Astrocyte of the hippocampus (primary cell): ENCODE results near the gene MXD4.

ENCODE experiments used
- DNase-seq: peaks from one replicate; pipeline ENCODE4 v3.0.0; 2011; ENCODE audit warnings: low read depth, low spot score

Gene MXD4, protein sequence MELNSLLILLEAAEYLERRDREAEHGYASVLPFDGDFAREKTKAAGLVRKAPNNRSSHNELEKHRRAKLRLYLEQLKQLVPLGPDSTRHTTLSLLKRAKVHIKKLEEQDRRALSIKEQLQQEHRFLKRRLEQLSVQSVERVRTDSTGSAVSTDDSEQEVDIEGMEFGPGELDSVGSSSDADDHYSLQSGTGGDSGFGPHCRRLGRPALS

DNA sequence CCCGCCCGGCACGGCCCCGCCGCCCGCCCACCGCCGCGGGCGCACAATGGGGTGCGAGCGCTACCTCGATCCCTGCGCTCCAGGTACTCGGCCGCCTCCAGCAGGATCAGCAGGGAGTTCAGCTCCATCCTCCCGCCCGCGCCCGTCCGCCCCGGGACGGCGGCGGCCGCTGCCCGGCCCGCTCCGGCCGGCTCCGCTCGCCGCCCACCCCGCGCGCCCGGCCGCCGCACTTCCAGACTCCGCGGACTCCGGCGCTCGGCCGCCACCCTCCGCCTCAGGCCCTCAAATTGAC is at the start of gene MXD4:
Gene MXD4, minus strand, starts transcription at position 257 of the 292 bp plus-strand sequence. Its CDS starts 129 bp downstream, at position 128.
- DNase-seq, result no peak

DNA sequence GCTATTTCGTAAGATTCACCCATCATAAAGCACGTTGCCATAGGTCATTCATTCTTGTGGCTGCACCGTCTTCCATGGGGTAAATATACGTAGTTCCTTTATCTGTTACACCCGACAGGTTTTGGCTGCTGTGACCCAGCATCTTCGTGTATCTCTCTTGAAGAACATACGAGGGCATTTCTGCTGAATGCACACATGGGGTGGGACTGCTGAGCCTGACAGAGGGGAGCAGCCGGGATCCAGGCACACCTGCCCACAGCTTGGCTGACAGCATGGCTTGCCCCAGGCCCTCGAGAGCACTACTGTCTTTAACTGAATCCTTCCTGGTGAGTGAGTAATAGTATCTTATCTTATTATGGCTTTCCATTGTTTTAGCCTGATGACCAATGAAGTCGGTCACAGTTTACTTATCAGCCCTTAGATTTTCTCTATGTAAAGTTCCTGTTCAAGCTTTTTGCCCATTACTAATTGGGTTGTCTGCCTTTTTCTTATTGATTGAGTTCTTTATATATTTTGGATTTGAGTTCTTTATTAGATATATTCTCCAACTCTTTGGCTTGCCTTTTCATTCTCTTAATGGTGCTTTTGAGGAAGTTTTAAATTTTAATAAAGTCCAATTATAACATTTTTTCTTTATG is 45.0 kb upstream of the MXD4 start:
- DNase-seq, result no peak

DNA sequence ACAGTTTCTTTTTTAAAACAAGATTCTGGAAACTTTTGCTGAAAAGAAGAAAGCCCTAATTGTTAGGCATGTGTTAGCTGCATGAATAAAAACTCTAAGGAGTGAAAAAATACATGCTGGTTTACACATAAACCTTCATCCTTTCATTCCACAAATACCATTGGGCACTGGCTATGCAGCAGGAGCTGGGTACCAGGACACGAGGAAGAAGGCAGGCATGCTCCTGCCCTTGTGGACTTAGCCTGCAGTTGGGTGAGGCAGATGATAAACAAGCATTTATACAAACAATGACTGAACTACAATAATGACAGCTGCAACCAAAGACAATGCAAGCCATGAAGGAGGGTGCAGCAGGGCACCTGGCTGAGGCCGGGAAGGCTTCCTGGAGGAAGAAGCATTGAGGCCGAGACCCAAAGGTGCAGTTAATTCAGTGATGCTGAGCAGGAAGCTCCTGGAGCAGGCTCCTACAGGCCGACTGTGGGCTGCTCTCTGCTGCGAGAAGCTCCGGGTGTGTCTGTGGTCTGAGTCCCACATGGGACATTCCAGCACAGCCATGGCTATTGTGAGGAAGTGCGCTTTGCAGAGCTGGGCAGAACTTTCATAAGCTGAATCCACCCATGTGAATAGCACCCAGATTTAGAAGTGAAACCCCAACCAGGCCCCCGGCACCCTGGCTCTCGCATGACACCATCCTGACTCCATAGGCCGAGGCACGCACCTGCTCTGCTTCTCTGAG is 44.0 kb upstream of the MXD4 start:
- DNase-seq, result peak; percentile 28

DNA sequence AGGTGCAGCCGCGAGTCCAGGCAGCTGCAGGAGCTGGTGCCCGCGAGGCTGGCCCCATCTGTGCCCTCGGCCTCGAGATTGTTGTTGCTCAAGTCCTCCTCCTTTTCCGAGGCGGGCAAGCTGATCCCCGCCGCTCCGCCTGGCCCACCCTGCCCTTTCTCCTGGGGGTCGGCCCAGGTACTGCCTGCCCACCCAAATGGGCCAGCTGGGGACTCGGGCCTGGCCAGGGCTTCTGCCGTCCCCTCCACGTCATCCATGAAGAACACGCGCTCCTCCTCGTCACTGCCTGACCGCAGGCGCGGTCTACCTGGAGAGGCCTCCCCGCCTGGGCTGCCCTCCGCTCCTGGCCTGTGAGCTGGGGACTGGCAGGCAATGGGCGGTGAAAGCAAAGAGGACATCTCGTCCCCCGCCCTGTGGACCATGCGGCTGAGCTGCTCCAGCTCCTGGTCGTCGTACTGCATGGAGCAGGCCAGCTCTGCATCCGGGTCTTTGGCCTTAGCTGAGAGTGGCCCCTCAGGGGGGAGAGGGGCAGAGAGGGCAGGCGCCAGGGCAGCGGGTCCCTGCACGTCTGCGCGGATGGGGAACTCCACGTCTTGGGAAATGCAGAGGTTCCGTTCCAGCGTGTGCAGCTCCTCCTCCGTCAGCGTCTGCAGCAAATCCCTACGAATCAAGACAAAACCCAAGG is 43.1 kb upstream of the MXD4 start:
- DNase-seq, result no peak

DNA sequence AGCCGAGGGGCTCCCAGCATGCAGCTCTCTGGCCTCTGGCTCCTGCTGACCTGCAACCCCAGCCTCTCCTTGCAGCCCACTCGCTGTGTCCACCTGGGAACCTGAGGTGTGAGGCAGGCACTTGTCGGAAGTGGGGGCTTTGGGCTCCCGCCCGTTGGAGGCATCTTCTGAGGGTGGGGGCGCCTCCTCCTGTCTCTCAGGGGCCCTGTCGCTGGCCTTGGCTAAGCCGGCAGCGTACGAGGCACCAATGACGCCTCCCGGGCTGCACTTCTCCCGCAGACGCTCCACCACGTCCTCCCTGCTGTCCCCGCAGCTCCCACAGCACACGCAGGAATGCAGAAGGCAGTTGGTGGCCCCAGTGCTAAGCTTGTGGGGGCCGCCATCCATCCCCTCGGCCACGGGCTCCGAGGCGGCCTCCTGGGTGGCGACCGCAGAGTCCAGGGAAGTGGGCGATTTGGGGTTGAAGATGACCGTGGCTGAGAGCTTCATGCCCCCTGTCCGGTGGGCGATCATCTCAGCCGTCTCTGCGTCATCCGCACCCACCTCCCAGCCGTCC is 42.5 kb upstream of the MXD4 start:
- DNase-seq, result no peak

DNA sequence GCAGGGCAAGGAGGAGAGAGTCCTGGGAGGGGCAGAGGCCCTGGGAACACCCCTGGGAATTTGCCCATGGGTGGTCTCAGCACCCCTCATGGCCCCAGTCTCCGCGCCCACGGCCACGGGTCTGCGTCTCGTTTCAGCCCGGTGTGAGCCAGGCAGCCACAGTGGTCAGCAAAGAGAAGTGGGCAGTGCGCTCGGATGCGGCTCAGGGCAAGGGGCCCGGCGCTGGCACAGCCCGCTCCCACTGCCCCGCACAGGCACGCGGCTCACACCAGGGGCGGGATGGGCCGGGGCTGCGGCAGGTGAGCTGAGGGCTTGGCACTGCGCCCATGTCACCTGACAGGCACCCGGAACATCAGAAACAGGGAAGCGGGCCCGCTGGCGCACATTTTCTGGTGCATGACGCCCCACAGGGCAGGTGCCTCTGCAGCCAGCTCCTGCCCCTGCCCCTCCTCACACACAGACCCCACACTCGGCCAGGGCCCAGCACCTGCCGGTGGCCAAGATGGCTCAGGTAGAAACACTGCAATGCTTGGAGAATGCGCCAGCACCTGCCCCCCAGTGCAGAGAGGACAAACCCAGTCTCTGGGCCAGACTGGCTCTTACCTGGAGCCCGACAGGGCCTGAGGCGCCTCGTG is 41.9 kb upstream of the MXD4 start:
- no peak for DNase-seq

DNA sequence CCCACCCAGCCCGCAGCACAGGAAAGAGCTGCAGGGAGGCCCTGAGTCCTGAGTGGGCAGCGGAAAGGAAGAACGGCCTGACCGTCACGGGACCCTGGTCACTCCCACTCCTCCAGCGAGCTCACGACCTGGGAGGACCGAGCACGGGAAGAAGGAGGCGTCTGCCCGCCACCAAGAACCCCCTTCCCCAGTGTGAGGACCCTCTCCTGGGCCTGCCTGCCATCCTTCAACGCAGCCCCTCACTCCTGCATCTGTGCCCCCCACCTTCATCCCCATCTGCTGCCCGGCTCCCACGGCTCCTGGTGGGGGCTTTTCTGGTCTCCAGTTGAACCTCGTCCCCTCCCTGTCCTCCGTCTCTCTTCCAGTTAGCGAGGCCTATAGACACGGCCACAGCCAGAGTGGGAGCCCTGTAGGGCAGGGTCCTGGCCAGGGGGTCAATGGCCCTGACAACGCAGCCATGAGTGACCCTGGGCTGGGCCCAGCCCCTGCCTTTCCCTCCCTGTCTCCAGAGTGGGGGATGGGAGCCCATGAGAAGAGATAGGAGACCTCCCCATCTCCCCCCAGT is 41.3 kb upstream of the MXD4 start:
- no peak for DNase-seq

DNA sequence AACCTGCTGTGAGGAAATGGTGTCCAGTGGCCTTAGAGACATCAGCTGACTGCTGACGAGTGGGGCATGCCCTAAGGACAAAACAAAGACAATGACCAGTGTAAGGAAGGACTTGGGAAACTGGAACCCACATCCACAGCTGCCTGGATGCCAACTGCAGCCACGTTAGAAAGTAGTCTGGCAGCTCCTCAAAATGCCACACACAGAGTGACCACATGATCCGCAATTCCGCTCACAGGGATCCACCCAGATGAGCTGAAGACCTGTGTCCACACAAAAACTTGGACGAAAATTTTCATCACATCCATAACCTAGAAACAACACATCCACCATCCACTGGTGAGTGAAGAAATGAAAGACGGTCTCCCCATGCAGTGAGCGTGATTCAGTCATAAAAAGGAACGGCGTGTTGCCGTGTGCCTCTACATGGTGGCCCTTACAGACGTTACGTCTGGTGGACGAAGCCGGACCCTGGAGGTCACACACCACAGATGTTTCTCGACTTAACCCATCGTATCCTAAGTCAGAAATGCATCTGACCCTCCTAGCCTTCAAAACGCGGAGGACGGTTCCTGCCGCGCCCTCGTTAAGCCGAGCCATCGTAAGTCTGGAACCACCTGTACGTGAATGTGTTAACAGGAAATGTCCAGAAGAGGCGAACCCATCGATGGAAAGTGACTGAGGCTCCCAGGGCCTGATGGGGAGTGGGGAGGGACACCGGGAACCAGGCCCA is 40.6 kb upstream of the MXD4 start:
- DNase-seq, result no peak

DNA sequence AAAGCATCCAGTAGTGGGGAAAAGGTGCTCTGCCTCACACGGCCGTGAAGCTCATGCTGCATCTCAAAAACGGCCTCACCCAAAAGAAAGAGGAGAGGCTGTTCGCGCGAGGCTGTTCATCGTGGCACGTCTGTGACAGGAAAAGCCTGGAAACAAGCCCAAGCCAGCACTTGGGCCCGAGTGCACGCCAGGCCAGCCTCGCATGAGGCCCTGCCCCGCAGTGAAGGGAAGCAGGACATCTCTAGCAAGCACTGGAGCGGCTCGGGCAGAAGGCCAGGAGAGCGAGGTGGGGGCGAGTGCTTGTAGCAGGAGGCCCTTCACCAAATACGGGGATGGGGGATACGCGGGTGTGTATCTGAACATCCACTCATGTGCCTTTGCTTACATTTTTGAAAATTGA is 39.9 kb upstream of the MXD4 start:
- DNase-seq, result no peak

DNA sequence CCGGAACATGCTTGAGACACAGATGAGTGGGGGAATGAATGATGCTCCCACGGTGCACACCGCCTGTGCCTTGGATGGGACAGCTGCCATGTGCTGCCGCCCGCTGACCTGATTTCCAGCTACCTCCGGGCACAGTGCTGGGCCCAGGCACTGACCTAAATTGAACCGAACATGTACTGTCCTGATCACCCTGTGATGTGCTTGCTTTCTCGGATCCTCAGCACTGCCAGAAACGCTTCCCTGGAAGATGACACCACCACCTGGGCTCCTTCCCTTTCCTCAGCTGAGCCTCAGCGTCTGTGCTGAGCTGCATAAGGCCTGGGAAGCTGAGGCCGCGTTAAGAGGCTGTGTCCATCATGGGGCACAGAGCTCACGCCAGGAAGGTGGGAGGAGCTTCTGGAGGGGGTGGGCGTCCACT is 39.3 kb upstream of the MXD4 start:
- no peak for DNase-seq

DNA sequence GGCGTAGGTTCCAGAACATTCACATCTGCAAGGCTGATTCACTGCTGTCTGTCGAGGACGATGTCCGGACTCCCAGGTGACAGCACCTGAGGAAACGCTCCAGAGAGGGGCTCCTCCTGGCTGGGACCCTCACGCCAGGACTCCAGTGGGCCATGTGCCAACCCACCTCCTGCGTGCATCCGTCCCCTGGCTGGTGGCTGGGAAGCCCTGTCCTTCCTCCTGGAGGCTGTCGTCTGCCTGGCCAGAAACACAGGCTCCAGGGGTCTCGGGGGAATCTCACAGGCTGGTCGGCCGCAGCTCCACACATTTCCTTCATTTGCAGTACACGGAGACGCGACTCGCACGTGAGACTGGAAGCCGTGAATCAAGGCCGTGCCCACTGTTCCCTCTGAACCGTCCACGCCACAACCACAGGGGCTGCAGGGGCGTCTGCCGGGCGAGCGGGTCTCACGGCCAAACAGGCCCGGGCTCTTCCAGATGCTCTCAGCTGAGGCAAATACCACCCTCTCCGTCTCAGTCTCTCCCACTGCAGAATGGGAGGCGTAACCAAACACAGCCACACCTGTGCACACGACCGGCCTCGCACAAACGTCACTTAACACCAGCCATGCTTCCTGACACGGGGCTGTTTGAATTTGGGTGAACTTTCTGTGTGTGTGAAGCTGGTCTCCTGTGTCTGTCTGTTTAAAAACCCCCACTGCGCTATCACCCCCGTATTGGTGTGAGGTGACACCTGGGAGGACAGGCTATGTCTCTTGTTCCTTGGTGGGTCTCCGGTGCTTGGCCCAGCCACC is 38.7 kb upstream of the MXD4 start:
- DNase-seq, result no peak

DNA sequence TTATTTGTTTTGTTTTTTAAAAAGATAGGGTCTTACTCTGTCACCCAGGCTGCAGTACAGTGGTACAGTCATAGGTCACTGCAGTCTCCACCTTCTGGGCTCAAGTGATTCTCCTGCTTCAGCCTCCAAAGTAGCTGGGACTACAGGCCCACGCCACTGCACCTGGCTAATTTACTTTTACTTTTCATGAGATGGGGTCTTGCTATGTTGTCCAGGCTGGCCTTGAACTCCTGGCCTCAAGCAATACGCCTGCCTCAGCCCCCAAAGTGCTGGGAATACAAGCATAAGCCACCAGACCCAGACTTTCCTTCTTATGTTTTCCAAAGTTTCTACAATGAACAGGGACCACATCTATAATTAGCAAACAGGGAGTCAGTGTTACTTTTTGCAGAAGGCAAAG is 37.9 kb upstream of the MXD4 start:
- no peak for DNase-seq

DNA sequence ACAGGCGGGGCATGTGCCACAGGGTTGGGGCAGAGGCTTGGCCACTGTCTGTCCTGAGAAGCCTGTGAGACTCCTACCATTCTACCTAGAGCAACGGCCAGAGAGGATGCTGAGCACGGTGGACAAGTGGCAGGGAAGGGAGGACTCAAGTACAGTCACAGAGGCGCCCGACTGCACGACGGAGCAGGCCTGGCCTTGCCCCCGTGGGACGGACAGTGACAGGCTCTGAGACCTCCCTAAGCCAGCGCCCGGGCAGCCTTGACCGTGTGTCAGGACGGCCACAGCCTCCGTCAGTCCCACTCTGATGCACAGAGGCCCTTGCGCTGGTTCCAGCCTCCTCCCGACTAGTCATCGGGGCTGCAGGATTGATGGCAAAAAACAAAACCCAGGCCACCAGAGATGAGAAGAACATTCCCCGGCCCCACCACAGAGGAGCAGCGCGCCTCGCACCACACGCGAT is 36.7 kb upstream of the MXD4 start:
- no peak for DNase-seq

DNA sequence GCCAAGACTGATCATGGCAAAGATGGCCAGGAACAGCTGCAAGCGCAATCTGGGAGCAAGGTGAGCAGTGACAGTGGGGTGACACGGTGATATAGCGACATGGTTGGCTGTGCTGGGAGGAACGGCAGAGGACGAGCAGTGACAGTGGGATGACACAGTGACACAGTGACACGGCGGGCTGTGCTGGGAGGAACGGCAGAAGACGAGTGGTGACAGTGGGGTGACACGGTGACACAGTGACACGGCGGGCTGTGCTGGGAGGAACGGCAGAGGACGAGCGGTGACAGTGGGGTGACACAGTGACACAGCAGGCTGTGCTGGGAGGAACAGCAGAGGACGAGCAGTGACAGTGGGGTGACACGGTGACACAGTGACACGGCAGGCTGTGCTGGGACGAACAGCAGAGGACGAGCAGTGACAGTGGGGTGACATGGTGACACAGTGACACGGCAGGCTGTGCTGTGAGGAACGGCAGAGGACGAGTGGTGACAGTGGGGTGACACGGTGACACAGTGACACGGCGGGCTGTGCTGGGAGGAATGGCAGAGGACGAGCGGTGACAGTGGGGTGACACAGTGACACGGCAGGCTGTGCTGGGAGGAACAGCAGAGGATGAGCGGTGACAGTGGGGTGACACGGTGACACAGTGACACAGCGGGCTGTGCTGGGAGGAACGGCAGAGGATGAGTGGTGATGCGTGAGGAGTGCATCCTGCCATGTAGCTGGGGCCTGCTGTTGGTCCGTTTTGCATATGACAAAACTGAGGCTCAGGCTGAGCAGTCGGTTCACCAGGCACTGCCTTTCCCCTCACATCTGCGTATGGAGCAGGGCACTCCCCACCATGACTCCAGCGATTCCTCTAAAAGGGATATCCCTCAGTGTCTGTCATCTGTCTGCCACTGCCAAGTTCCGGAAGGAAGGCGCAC is 36.0 kb upstream of the MXD4 start:
- DNase-seq, result no peak

DNA sequence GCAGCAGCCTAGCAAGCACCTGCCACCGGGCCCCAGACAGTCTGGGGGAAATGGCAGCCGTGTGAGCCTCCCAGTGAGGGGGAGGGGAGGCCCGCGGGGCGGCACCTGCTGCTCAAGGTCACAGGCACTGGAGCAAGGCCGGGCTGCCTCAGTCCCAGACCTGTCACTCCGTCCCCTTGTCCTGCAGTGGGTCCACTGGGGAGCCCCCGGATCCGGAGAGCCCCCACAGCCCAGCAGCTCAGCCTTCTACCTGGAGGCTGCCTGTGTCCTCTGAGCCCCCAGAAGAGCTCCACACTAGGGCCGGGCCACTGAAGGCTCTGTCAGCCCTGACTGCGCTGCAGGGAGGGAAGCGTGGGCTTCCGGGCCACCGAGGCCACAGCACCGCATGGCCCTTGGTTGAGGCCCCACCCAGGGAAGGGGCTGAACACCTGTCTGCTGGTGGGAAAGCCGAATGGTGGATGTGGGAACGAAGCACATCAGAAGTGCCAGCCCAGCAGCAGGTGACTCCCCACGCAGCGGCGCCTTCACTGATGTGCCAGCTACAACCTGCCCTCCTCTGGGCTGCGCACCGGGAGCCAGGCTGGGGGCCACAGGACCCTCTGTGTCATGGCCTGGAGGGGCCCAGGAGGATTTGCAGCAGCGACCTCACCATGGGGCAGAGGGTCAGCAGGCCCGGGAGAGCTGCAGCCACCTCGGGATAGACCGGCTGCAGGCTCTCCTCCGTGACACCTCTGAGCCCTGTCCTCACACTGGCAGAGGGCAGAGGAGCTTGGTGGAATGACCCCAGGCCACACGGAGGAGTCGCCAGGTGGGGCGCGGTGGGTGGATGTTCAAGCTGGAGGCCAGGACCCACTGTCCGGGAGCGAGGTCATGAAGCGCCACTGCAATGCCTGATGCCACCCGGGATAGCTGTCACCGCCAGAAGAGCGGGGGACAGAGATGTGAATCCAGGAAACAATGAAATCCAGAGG is 35.0 kb upstream of the MXD4 start:
- no peak for DNase-seq

DNA sequence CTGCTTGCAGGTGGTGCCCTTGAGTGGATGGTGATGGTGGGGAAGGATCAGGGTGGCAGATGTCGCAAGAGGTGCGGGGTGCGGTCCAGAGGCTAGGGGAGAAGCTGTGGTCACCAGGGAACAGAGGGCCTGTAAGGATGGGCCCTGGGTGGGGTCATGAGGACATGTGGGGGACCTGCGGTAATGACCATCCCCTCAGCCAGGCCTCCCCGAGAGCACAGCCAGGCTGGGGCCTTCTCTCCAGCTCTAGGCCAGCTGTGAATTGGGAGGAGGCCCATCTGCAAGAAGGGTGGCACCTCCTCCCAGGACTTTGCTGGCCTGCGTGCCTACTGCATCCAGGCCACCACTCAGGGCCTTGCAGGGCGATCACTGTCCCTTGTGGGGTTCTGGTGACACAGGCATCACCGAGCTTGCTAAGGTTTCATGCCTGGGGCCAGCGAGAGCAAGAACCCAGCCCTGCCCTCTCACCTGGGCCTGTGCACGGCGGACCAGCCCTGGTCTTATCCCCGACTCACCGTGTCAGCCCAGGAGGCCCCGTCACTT is 34.1 kb upstream of the MXD4 start:
- no peak for DNase-seq

DNA sequence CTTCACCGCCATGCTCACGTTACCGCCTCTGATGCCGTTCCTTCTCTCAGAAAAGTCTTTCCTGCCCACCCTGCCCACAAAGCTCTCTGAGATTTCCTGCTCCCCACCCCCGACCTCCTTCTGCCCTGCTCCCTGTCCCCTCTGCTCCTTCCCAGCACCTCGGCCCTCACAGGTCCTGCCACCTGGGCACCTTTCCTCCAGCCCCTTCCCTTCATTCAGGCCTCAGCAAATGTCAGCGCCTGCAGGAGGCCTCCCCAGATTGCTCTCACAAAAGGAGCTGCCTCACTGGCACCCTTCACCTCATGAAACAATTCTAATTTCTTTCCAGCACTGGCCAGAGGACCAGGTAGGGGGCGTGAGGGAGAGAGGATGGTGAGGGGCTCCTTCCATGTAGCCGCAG is 33.6 kb upstream of the MXD4 start:
- DNase-seq, result no peak
